Tibial nerve (tissue), 4 donors: ENCODE results near the gene C1orf198.

Experiments
- CTCF ChIP-seq, 5 experiments: fragments of 200-600 bp in 3 of 5; fragments of 450-650 bp in 2 of 5; sonication (generic) in 3 of 5; IDR thresholded peaks; one replicate each; pipeline ENCODE4 v1.5.1; 2016 to 2019; ENCODE audit warnings: antibody characterized with exemption in 5 of 5, mild to moderate bottlenecking in 3 of 5, moderate library complexity in 2 of 5
- EP300 ChIP-seq, 2 donors: sonication (generic); formaldehyde crosslinking; IDR thresholded peaks; one replicate each; pipeline ENCODE4 v1.6.1; 2017; ENCODE audit warnings: antibody characterized with exemption in 2 of 2, mild to moderate bottlenecking in 1 of 2
- POLR2A ChIP-seq, 2 donors: fragments of 450-650 bp; IDR thresholded peaks; one replicate each; pipeline ENCODE4 v1.6.1; 2017; ENCODE audit warnings: antibody characterized with exemption in 2 of 2, mild to moderate bottlenecking in 2 of 2, moderate library complexity in 2 of 2

GRCh38 chr1:230895452-230895851 is 27.1 kb upstream of the C1orf198 start:
- TF ChIP-seq CTCF (IDR thresholded peaks at IDR 0.05) (no peak), POLR2A (IDR thresholded peaks at IDR 0.05) (no peak), EP300 (IDR thresholded peaks at IDR 0.05) (no peak)
